Measurements from ENCODE around the gene PRR19. TPM values are rescaled to one million over a fixed set of nuclear protein-coding genes. Genes with fewer than 3 reads are reported as not detected.
A peak's percentile ranks its signal among the peaks of the same experiment; 100 is the strongest.

Gene PRR19
- total RNA-seq, 1 donor, result 0.86 TPM

GRCh38 chr19:42276821-42277220, 25.1 kb upstream of the PRR19 start:
- no peak overlapping the region for H3K4me3 ChIP-seq (ENCODE audit: low read depth, low read length)
- no peak for TF ChIP-seq CTCF (IDR thresholded peaks at IDR 0.05; ENCODE audit: insufficient read depth, low read depth, low read length)
- no peak for DNase-seq (ENCODE audit: low read depth)

- TF ChIP-seq CTCF (IDR thresholded peaks at IDR 0.05; ENCODE audit: insufficient read depth, low read depth, low read length), result no peak
- DNase-seq (ENCODE audit: low read depth), result no peak
These were observed 24.0 kb upstream of the PRR19 start for GRCh38 chr19:42277821-42278451.

GRCh38 chr19:42278452-42279154, 23.3 kb upstream of the PRR19 start:
- TF ChIP-seq CTCF (IDR thresholded peaks at IDR 0.05; ENCODE audit: insufficient read depth, low read depth, low read length), result no peak
- no peak for DNase-seq (ENCODE audit: low read depth)
- H3K4me3 ChIP-seq (ENCODE audit: low read depth, low read length), result no peak overlapping the region

More at GRCh38 chr19:42277821-42278451, 24.0 kb upstream of the PRR19 start:
- no peak overlapping the region for H3K4me3 ChIP-seq (ENCODE audit: low read depth, low read length)

GRCh38 chr19:42279155-42279901, 22.6 kb upstream of the PRR19 start:
- no peak for TF ChIP-seq CTCF (IDR thresholded peaks at IDR 0.05; ENCODE audit: insufficient read depth, low read depth, low read length)
- peak overlapping the region; percentile 78 for H3K4me3 ChIP-seq (ENCODE audit: low read depth, low read length)
- DNase-seq (ENCODE audit: low read depth), result no peak

GRCh38 chr19:42279902-42280814, 21.8 kb upstream of the PRR19 start:
- peak; percentile 87 for TF ChIP-seq CTCF (IDR thresholded peaks at IDR 0.05; ENCODE audit: insufficient read depth, low read depth, low read length)
- H3K4me3 ChIP-seq (ENCODE audit: low read depth, low read length), result peak overlapping the region; percentile 78
- DNase-seq (ENCODE audit: low read depth), result peak; percentile 84

GRCh38 chr19:42280815-42281145, 21.2 kb upstream of the PRR19 start:
- peak overlapping the region; percentile 78 for H3K4me3 ChIP-seq (ENCODE audit: low read depth, low read length)
- DNase-seq (ENCODE audit: low read depth), result peak; percentile 23
- TF ChIP-seq CTCF (IDR thresholded peaks at IDR 0.05; ENCODE audit: insufficient read depth, low read depth, low read length), result no peak
